Measurements from ENCODE around the gene PROCA1. TPM values are rescaled to one million over a fixed set of nuclear protein-coding genes. Genes with fewer than 3 reads are reported as not detected.

The PROCA1 gene
- total and polyA plus RNA-seq, 9 of the 15 experiments (the other 6 are each of a cell fraction or from before 2014, with no cell fraction given) = 0.78 to 16.2 (median 5.6) TPM

GRCh38 chr17:28744972-28745785 is 33.5 kb upstream of the PROCA1 start (continued):
- TF ChIP-seq ARNT (IDR thresholded peaks at IDR 0.05) (no peak), VEZF1 (CRISPR knock-in tag; IDR thresholded peaks at IDR 0.05) (peak; percentile 42; the same call in 1 of the 2 replicates), PHB (CRISPR knock-in tag; IDR thresholded peaks at IDR 0.05) (no peak), CEBPB (tag; IDR thresholded peaks at IDR 0.05) (no peak), E2F6 (IDR thresholded peaks at IDR 0.05; ENCODE audit: borderline replicate concordance in 1 of 2, extremely low read depth in 1 of 2, insufficient read depth in 1 of 2, insufficient read length in 1 of 2, low read depth in 1 of 2, low read length in 1 of 2, poor library complexity in 1 of 2, severe bottlenecking in 1 of 2) (peak in 1 of 2 experiments; percentile 41), CSDE1 (IDR thresholded peaks at IDR 0.05) (no peak), NFIX (CRISPR knock-in tag; IDR thresholded peaks at IDR 0.05; ENCODE audit: low read depth) (no peak), NBN (IDR thresholded peaks at IDR 0.05; ENCODE audit: low read depth) (no peak), SAP30 (IDR thresholded peaks at IDR 0.05; ENCODE audit: borderline replicate concordance, insufficient read depth, low read depth, low read length, poor library complexity, severe bottlenecking) (peak; percentile 67), FIP1L1 (IDR thresholded peaks at IDR 0.05; ENCODE audit: low read depth, low read length, poor library complexity, severe bottlenecking) (no peak), ZKSCAN8 (CRISPR knock-in tag; IDR thresholded peaks at IDR 0.05) (no peak), TCFL5 (CRISPR knock-in tag; conservative IDR thresholded peaks at IDR 0.05) (no peak), E4F1 (CRISPR knock-in tag; IDR thresholded peaks at IDR 0.05; ENCODE audit: borderline replicate concordance) (no peak), KDM5B (IDR thresholded peaks at IDR 0.05; ENCODE audit: insufficient replicate concordance, low read depth, low read length) (peak; percentile 3), SMAD3 (CRISPR knock-in tag; conservative IDR thresholded peaks at IDR 0.05) (no peak), TFAP4 (CRISPR knock-in tag; IDR thresholded peaks at IDR 0.05; ENCODE audit: borderline replicate concordance) (peak; percentile 38; the same call in 1 of the 2 replicates), SRSF3 (IDR thresholded peaks at IDR 0.05; ENCODE audit: insufficient read depth, low read length) (no peak), ZNF263 (CRISPR knock-in tag; IDR thresholded peaks at IDR 0.05; ENCODE audit: borderline replicate concordance) (peak; percentile 94), PHB2 (IDR thresholded peaks at IDR 0.05; ENCODE audit: low read depth) (no peak), IFI16 (CRISPR knock-in tag; IDR thresholded peaks at IDR 0.05) (no peak)
